ENCODE data around the gene ABCB10.
"Not testable (repeated sequence)": the region's sequence is repeated elsewhere in the genome, so short reads cannot be mapped to it uniquely, and the experiment has no call there.

ABCB10 gene

GRCh38 chr1:229485318-229485717 lies 73.2 kb downstream of the ABCB10 start:
- Mint-ChIP-seq H3K4me1 (no peaks in the 10 kb centered on the region), H3K4me3 (no peak overlapping the region), H3K27me3 (ENCODE audit: low read depth) (no peaks in the 10 kb centered on the region), H3K9me3 (no peaks in the 10 kb centered on the region), H3K27ac (no peak overlapping the region), H3K36me3 (ENCODE audit: low read depth) (peaks cover 67% of the 10 kb centered on the region)
- TF ChIP-seq CTCF (IDR thresholded peaks at IDR 0.05; ENCODE audit: unreplicated experiment in 3 of 3), result no peak

- Mint-ChIP-seq H3K27me3 (ENCODE audit: low read depth) (no peaks in the 10 kb centered on the region), H3K36me3 (ENCODE audit: low read depth) (peaks cover 68% of the 10 kb centered on the region), H3K4me3 (no peak overlapping the region), H3K27ac (peak overlapping the region in 1 of 3 experiments; percentile 59), H3K4me1 (no peaks in the 10 kb centered on the region), H3K9me3 (no peaks in the 10 kb centered on the region)
- TF ChIP-seq CTCF (IDR thresholded peaks at IDR 0.05; ENCODE audit: unreplicated experiment in 3 of 3), result no peak
Observed at GRCh38 chr1:229482511-229482910, 76.0 kb downstream of the ABCB10 start.

GRCh38 chr1:229480495-229480894 lies 78.0 kb downstream of the ABCB10 start:
- no peak for TF ChIP-seq CTCF (IDR thresholded peaks at IDR 0.05; ENCODE audit: unreplicated experiment in 3 of 3)
- Mint-ChIP-seq H3K36me3 (ENCODE audit: low read depth) (peaks cover 65% of the 10 kb centered on the region), H3K27ac (no peak overlapping the region), H3K9me3 (no peaks in the 10 kb centered on the region), H3K4me3 (no peak overlapping the region), H3K4me1 (no peaks in the 10 kb centered on the region), H3K27me3 (ENCODE audit: low read depth) (no peaks in the 10 kb centered on the region)

GRCh38 chr1:229479660-229480399 lies 78.7 kb downstream of the ABCB10 start:
- no peaks in the 10 kb centered on the region for H3K27me3 Mint-ChIP-seq (ENCODE audit: low read depth)
- H3K4me3 Mint-ChIP-seq, result no peak overlapping the region
- H3K9me3 Mint-ChIP-seq, result no peaks in the 10 kb centered on the region
- no peak for TF ChIP-seq CTCF (IDR thresholded peaks at IDR 0.05; ENCODE audit: unreplicated experiment in 3 of 3)
- peaks cover 64% of the 10 kb centered on the region for H3K36me3 Mint-ChIP-seq (ENCODE audit: low read depth)
- H3K27ac Mint-ChIP-seq, result no peak overlapping the region
- H3K4me1 Mint-ChIP-seq, result no peaks in the 10 kb centered on the region

GRCh38 chr1:229478852-229479251 lies 79.7 kb downstream of the ABCB10 start:
- Mint-ChIP-seq H3K27ac (no peak overlapping the region), H3K36me3 (ENCODE audit: low read depth) (peaks cover 69% of the 10 kb centered on the region), H3K9me3 (no peaks in the 10 kb centered on the region), H3K27me3 (ENCODE audit: low read depth) (no peaks in the 10 kb centered on the region), H3K4me1 (peaks cover 3% of the 10 kb centered on the region), H3K4me3 (no peak overlapping the region)
- TF ChIP-seq CTCF (IDR thresholded peaks at IDR 0.05; ENCODE audit: unreplicated experiment in 3 of 3), result no peak

GRCh38 chr1:229475859-229476258 lies 82.6 kb downstream of the ABCB10 start:
- not testable (repeated sequence) for H3K9me3 Mint-ChIP-seq; H3K27me3 Mint-ChIP-seq (ENCODE audit: low read depth); H3K4me3 Mint-ChIP-seq; H3K4me1 Mint-ChIP-seq; H3K27ac Mint-ChIP-seq
- peaks cover 59% of the 10 kb centered on the region for H3K36me3 Mint-ChIP-seq (ENCODE audit: low read depth)

All from nephron (organoid).